GM20000 (cell line): ENCODE data around the gene ADGRA1.

Experiments
- DNase-seq: peaks from one replicate; pipeline ENCODE4 v3.0.0; 2012; ENCODE audit warnings: low spot score
- CTCF ChIP-seq: IDR thresholded peaks from 2 replicates; pipeline ENCODE4 v1.5.1; 2012; ENCODE audit warnings: mild to moderate bottlenecking, control low read depth; ENCODE audit errors: extremely low read depth, missing control alignments

The ADGRA1 gene

GRCh38 chr10:133129859-133130495 is 42.3 kb downstream of the ADGRA1 start:
- TF ChIP-seq CTCF = no peak
- no peak for DNase-seq

- no peak for TF ChIP-seq CTCF
- DNase-seq = no peak
Observed at GRCh38 chr10:133130602-133131001, 42.9 kb downstream of the ADGRA1 start.

GRCh38 chr10:133131053-133131452 is 43.3 kb downstream of the ADGRA1 start:
- no peak for TF ChIP-seq CTCF
- no peak for DNase-seq

GRCh38 chr10:133131734-133132472 is 44.2 kb downstream of the ADGRA1 start:
- DNase-seq = no peak
- TF ChIP-seq CTCF = no peak

GRCh38 chr10:133132473-133133291 is 45.0 kb downstream of the ADGRA1 start:
- no peak for TF ChIP-seq CTCF
- DNase-seq = no peak

- no peak for DNase-seq
- TF ChIP-seq CTCF = no peak
Observed at GRCh38 chr10:133133471-133134231, 45.9 kb downstream of the ADGRA1 start.
